H1 (cell line): ENCODE measurements around the gene NOL9. TPM values are rescaled to one million over a fixed set of nuclear protein-coding genes. Genes with fewer than 3 reads are reported as not detected.

Experiments
- ASH2L ChIP-seq: fragments of 200-600, 300-600 bp; sonication (generic); IDR thresholded peaks from one replicate; pipeline ENCODE4 v1.7.1; 2017; ENCODE audit warnings: low read length
- ATF3 ChIP-seq: IDR thresholded peaks from 2 replicates; pipeline ENCODE4 v1.6.1; 2011; ENCODE audit warnings: low read depth, mild to moderate bottlenecking, low read length; ENCODE audit not compliant: insufficient read depth
- CBX5 ChIP-seq: fragments of 300-800, 300-1000 bp; sonication (generic); IDR thresholded peaks from 2 replicates; pipeline ENCODE4 v1.7.1; 2016; ENCODE audit warnings: antibody characterized with exemption, low read length, low read depth
- EZH2 ChIP-seq: fragments of 200-600 bp; sonication (generic); IDR thresholded peaks from 2 replicates; pipeline ENCODE4 v1.7.1; 2012; ENCODE audit warnings: low read depth, mild to moderate bottlenecking, moderate library complexity, low read length, inconsistent platforms; ENCODE audit not compliant: severe bottlenecking
- JUN ChIP-seq: IDR thresholded peaks from 2 replicates; pipeline ENCODE4 v1.6.1; 2011; ENCODE audit warnings: low read depth, mild to moderate bottlenecking, improper control_type of control experiment, low read length
- JUND ChIP-seq: IDR thresholded peaks from 2 replicates; pipeline ENCODE4 v1.6.1; 2011; ENCODE audit warnings: mild to moderate bottlenecking, improper control_type of control experiment, low read length
- KDM4A ChIP-seq: IDR thresholded peaks from one replicate; pipeline ENCODE4 v1.7.1; 2012; ENCODE audit warnings: low read depth, mild to moderate bottlenecking, moderate library complexity, low read length, inconsistent platforms; ENCODE audit not compliant: severe bottlenecking
- SP1 ChIP-seq: IDR thresholded peaks from 2 replicates; pipeline ENCODE4 v1.6.1; 2011; ENCODE audit warnings: low read depth, low read length
- polyA plus RNA-seq, 7 experiments: library from polyadenylated mRNA; depleted of rRNA in 3 of 7; stranded (reverse) in 5 of 7; unstranded in 2 of 7; fragments of >200 nt in 5 of 7; fragments of 200-250 nt in 2 of 7; gene quantifications; 1 replicate in 5 of 7; 2 replicates in 1 of 7; 4 replicates in 1 of 7; pipeline versions ENCODE4 v1.2.1 to v1.2.3, GENCODE V29; 2011 to 2013; ENCODE audit warnings: missing spikeins in 2 of 7, mixed read lengths in 2 of 7
- total RNA-seq: library from RNA; stranded (reverse); fragmentation: NEBNext Ultra II Directional; extraction: Animal tissue kit (Norgen Biotek cat#: 25700); gene quantifications from 2 replicates; pipeline ENCODE4 v1.2.1, GENCODE V29; 2021
- TF ChIP-seq, protein P1 (sequence below): fragments of 300-600 bp; sonication (generic); IDR thresholded peaks from 2 replicates; pipeline ENCODE4 v1.7.1; 2012; ENCODE audit warnings: low read length, moderate library complexity, mild to moderate bottlenecking, inconsistent platforms; ENCODE audit not compliant: insufficient replicate concordance

NOL9 gene
- total and polyA plus RNA-seq, 2 of the 8 experiments (the other 6 are each of a cell fraction or from before 2014, with no cell fraction given) = 17.1 to 38.1 TPM

GRCh38 chr1:6587261-6588005 is 33.1 kb upstream of the NOL9 start (continued):
- TF ChIP-seq ATF3 (no peak), JUN (no peak), ASH2L (no peak), EZH2 (no peak), JUND (no peak), KDM4A (no peak), SP1 (no peak), CBX5 (no peak)
- TF ChIP-seq, protein P1, sequence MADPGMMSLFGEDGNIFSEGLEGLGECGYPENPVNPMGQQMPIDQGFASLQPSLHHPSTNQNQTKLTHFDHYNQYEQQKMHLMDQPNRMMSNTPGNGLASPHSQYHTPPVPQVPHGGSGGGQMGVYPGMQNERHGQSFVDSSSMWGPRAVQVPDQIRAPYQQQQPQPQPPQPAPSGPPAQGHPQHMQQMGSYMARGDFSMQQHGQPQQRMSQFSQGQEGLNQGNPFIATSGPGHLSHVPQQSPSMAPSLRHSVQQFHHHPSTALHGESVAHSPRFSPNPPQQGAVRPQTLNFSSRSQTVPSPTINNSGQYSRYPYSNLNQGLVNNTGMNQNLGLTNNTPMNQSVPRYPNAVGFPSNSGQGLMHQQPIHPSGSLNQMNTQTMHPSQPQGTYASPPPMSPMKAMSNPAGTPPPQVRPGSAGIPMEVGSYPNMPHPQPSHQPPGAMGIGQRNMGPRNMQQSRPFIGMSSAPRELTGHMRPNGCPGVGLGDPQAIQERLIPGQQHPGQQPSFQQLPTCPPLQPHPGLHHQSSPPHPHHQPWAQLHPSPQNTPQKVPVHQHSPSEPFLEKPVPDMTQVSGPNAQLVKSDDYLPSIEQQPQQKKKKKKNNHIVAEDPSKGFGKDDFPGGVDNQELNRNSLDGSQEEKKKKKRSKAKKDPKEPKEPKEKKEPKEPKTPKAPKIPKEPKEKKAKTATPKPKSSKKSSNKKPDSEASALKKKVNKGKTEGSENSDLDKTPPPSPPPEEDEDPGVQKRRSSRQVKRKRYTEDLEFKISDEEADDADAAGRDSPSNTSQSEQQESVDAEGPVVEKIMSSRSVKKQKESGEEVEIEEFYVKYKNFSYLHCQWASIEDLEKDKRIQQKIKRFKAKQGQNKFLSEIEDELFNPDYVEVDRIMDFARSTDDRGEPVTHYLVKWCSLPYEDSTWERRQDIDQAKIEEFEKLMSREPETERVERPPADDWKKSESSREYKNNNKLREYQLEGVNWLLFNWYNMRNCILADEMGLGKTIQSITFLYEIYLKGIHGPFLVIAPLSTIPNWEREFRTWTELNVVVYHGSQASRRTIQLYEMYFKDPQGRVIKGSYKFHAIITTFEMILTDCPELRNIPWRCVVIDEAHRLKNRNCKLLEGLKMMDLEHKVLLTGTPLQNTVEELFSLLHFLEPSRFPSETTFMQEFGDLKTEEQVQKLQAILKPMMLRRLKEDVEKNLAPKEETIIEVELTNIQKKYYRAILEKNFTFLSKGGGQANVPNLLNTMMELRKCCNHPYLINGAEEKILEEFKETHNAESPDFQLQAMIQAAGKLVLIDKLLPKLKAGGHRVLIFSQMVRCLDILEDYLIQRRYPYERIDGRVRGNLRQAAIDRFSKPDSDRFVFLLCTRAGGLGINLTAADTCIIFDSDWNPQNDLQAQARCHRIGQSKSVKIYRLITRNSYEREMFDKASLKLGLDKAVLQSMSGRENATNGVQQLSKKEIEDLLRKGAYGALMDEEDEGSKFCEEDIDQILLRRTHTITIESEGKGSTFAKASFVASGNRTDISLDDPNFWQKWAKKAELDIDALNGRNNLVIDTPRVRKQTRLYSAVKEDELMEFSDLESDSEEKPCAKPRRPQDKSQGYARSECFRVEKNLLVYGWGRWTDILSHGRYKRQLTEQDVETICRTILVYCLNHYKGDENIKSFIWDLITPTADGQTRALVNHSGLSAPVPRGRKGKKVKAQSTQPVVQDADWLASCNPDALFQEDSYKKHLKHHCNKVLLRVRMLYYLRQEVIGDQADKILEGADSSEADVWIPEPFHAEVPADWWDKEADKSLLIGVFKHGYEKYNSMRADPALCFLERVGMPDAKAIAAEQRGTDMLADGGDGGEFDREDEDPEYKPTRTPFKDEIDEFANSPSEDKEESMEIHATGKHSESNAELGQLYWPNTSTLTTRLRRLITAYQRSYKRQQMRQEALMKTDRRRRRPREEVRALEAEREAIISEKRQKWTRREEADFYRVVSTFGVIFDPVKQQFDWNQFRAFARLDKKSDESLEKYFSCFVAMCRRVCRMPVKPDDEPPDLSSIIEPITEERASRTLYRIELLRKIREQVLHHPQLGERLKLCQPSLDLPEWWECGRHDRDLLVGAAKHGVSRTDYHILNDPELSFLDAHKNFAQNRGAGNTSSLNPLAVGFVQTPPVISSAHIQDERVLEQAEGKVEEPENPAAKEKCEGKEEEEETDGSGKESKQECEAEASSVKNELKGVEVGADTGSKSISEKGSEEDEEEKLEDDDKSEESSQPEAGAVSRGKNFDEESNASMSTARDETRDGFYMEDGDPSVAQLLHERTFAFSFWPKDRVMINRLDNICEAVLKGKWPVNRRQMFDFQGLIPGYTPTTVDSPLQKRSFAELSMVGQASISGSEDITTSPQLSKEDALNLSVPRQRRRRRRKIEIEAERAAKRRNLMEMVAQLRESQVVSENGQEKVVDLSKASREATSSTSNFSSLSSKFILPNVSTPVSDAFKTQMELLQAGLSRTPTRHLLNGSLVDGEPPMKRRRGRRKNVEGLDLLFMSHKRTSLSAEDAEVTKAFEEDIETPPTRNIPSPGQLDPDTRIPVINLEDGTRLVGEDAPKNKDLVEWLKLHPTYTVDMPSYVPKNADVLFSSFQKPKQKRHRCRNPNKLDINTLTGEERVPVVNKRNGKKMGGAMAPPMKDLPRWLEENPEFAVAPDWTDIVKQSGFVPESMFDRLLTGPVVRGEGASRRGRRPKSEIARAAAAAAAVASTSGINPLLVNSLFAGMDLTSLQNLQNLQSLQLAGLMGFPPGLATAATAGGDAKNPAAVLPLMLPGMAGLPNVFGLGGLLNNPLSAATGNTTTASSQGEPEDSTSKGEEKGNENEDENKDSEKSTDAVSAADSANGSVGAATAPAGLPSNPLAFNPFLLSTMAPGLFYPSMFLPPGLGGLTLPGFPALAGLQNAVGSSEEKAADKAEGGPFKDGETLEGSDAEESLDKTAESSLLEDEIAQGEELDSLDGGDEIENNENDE = no peak
- TF ChIP-seq, all 59 proteins: peak for 0
